MCF 10A (cell line): Measurements from ENCODE around the gene NAPG. TPM values are rescaled to one million over a fixed set of nuclear protein-coding genes. Genes with fewer than 3 reads are reported as not detected.
"Not testable (repeated sequence)": the region's sequence is repeated elsewhere in the genome, so short reads cannot be mapped to it uniquely, and the experiment has no call there.

Source experiments
- BruUV-seq: library from RNA; stranded (reverse); fragments of 400-500 nt; replicated peaks from 2 replicates; lab custom pipeline; 2021; lab: Mats Ljungman, UMichigan
- CTCF ChIA-PET: fragments of 300-600 bp; sonication (Branson Sonifier 250); formaldehyde crosslinking; extraction: SDS; loops from one replicate; lab custom pipeline; 2021; ENCODE audit warnings: antibody characterized with exemption, inconsistent platforms; lab: Yijun Ruan, JAX
- POLR2A ChIA-PET: fragments of 300-600, 350-650 bp; sonication (Branson Sonifier 250); formaldehyde crosslinking; extraction: SDS; loops from one replicate; lab custom pipeline; 2020; ENCODE audit warnings: antibody characterized with exemption, inconsistent platforms; lab: Yijun Ruan, JAX
- DNase-seq: peaks from one replicate; pipeline ENCODE4 v3.0.0-alpha.2; 2018; ENCODE audit not compliant: unreplicated experiment
- H3K27ac Mint-ChIP-seq: one replicate; pipeline ENCODE4 v1.8.0; 2022; ENCODE audit warnings: mild to moderate bottlenecking, low read depth, mixed read lengths; ENCODE audit not compliant: unreplicated experiment
- H3K27me3 Mint-ChIP-seq: one replicate; pipeline ENCODE4 v1.8.0; 2022; ENCODE audit warnings: mixed read lengths; ENCODE audit not compliant: insufficient read depth, unreplicated experiment
- H3K36me3 Mint-ChIP-seq: one replicate; pipeline ENCODE4 v1.8.0; 2022; ENCODE audit warnings: mild to moderate bottlenecking, moderate library complexity, mixed read lengths; ENCODE audit not compliant: insufficient read depth, unreplicated experiment
- H3K4me1 Mint-ChIP-seq: one replicate; pipeline ENCODE4 v1.8.0; 2022; ENCODE audit warnings: mixed read lengths; ENCODE audit not compliant: insufficient read depth, unreplicated experiment
- H3K4me3 Mint-ChIP-seq: one replicate; pipeline ENCODE4 v1.8.0; 2022; ENCODE audit warnings: mild to moderate bottlenecking, moderate library complexity, mixed read lengths; ENCODE audit not compliant: unreplicated experiment
- H3K9me3 Mint-ChIP-seq: one replicate; pipeline ENCODE4 v1.8.0; 2022; ENCODE audit warnings: mixed read lengths; ENCODE audit not compliant: unreplicated experiment
- CTCF ChIP-seq: fragments of 200-600 bp; IDR thresholded peaks from one replicate; pipeline ENCODE4 v1.8.0; 2022; ENCODE audit warnings: antibody characterized with exemption, mild to moderate bottlenecking; ENCODE audit not compliant: unreplicated experiment
- intact Hi-C: fragments of 100-400 bp; cut with micrococcal nuclease; formaldehyde crosslinking; loops from 2 replicates; pipeline ENCODE4 v1.14.1; 2022
- total RNA-seq: library from RNA; stranded (reverse); gene quantifications from 2 replicates; pipeline ENCODE4 v1.2.3, GENCODE V29; 2022

The NAPG gene
- total RNA-seq, 1 experiment from 2014 or later: 32.2 TPM

DNA sequence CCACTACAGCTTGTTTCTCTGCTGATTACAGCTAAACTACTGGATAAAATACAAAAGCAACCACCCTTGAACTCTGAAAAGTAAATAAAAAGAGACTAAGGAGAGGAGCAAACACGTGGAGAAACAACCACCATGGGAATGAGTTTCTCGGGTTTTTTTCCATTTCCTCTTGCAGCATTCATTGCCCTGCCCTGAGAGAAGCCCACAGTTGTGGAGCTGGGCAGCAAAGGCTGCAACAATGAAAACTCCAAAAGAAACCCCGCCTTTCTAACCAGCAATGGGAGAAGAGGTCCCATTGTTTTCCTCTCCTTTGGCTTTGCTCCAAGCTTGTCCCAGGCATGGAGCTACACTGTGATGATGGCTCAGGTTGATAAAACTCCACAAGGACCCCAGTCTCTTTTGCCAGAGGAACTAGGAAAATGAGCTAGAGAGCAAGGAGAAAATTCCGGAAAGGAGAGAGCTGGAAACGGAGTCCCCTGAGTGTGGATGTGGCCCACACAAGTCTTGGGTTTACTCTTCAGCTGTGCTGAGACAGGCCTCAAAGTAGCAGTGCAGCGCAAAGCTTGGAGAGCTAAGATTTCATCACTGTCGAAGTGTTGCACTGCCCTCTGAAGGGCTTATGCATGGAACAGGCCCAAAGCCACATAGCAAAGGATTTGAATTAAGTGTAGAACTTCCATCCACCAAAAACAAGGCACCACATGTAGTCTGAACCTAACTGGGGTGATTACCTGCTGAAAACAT is 20.9 kb downstream of the NAPG start:
- intact Hi-C loops: no loop called here
- Mint-ChIP-seq H3K27me3 (no peaks in the 10 kb centered on the region), H3K36me3 (peaks cover 87% of the 10 kb centered on the region), H3K9me3 (no peaks in the 10 kb centered on the region), H3K4me1 (no peaks in the 10 kb centered on the region), H3K27ac (no peak overlapping the region), H3K4me3 (no peak overlapping the region)
- no peak for TF ChIP-seq CTCF
- ChIA-PET CTCF (interaction anchor here (0.6 to 5.7 kb wide), 6 partner anchors 9 to 1332 kb away, joined by 3 to 31 read pairs (median 3); no protein-coding TSS in a partner anchor), POLR2A (no interaction called here)
- BruUV-seq: no TSS peak
- DNase-seq: no peak

- no peak for TF ChIP-seq CTCF
- no peak overlapping the region for H3K27ac Mint-ChIP-seq
- CTCF ChIA-PET: interaction anchor here (1.2 to 1.4 kb wide), 3 partner anchors 9 to 603 kb away, joined by 3 to 5 read pairs (median 3); no protein-coding TSS in a partner anchor
Measured at GRCh38 chr18:10552226-10552625, 26.4 kb downstream of the NAPG start.

GRCh38 chr18:10556251-10556650 is 30.4 kb downstream of the NAPG start:
- H3K4me3 Mint-ChIP-seq, H3K27ac Mint-ChIP-seq, CTCF ChIA-PET, H3K27me3 Mint-ChIP-seq, intact Hi-C loops, DNase-seq, BruUV-seq, POLR2A ChIA-PET, H3K9me3 Mint-ChIP-seq: not testable (repeated sequence)
- Mint-ChIP-seq H3K36me3 (peaks cover 70% of the 10 kb centered on the region), H3K4me1 (peaks cover 17% of the 10 kb centered on the region)

More at GRCh38 chr18:10552226-10552625, 26.4 kb downstream of the NAPG start:
- H3K9me3 Mint-ChIP-seq: no peaks in the 10 kb centered on the region
- no peaks in the 10 kb centered on the region for H3K4me1 Mint-ChIP-seq
- peaks cover 97% of the 10 kb centered on the region for H3K36me3 Mint-ChIP-seq
- no peak for DNase-seq
- intact Hi-C loops: no loop called here
- no peaks in the 10 kb centered on the region for H3K27me3 Mint-ChIP-seq
- BruUV-seq: no TSS peak
- POLR2A ChIA-PET: interaction anchor here (0.7 to 1.0 kb wide), 3 partner anchors 10 to 154 kb away, joined by 3 read pairs; no protein-coding TSS in a partner anchor
- H3K4me3 Mint-ChIP-seq: no peak overlapping the region

GRCh38 chr18:10557085-10557677 is 31.4 kb downstream of the NAPG start:
- intact Hi-C loops: no loop called here
- no peaks in the 10 kb centered on the region for H3K27me3 Mint-ChIP-seq
- no TSS peak for BruUV-seq
- H3K27ac Mint-ChIP-seq: no peak overlapping the region
- H3K4me1 Mint-ChIP-seq: peaks cover 18% of the 10 kb centered on the region
- H3K9me3 Mint-ChIP-seq: no peaks in the 10 kb centered on the region
- CTCF ChIA-PET: no interaction called here
- DNase-seq: no peak
- no peak for TF ChIP-seq CTCF
- peaks cover 61% of the 10 kb centered on the region for H3K36me3 Mint-ChIP-seq
- H3K4me3 Mint-ChIP-seq: no peak overlapping the region
- POLR2A ChIA-PET: no interaction called here
